HCT116 (cell line): ENCODE results near the gene CCR5AS.
A peak's percentile ranks its signal among the peaks of the same experiment; 100 is the strongest.

Experiments
- ATAC-seq: fragments of 200-7000 bp; cut with Tn5 transposase; 2 replicates; pipeline ENCODE4 v1.9.1; 2020; ENCODE audit warnings: mild to moderate bottlenecking, moderate library complexity
- BruUV-seq: library from RNA; stranded (reverse); fragments of 400-500 nt; replicated peaks from 2 replicates; lab custom pipeline; 2021; lab: Mats Ljungman, UMichigan
- CTCF ChIA-PET: fragments of 300-600 bp; sonication (Branson Sonifier 250); formaldehyde crosslinking; loops from one replicate; lab custom pipeline; 2021; ENCODE audit warnings: antibody characterized with exemption; lab: Charles Lee
- POLR2A ChIA-PET: fragments of 300-600, 350-600 bp; sonication (Branson Sonifier 250); formaldehyde crosslinking; loops from one replicate; lab custom pipeline; 2021; ENCODE audit warnings: antibody characterized with exemption; lab: Charles Lee
- RAD21 ChIA-PET, 2 experiments: fragments of 300-600 bp; sonication (Branson Sonifier 250); formaldehyde crosslinking; loops; one replicate each; lab custom pipeline; 2023; ENCODE audit warnings: low total read pairs in 2 of 2; ENCODE audit not compliant: uncharacterized antibody in 2 of 2, unreplicated experiment in 2 of 2, low non-redundant PET in 1 of 2; lab: Charles Lee
- DNase-seq: peaks from one replicate; pipeline ENCODE4 v3.0.0-alpha.2; 2010; ENCODE audit warnings: low read depth, low spot score
- H2AFZ ChIP-seq: fragments of 200-600 bp; shearing (Covaris generic), sonication (generic); 2 replicates; pipeline ENCODE4 v1.6.1; 2017; ENCODE audit warnings: low read depth, mixed run types, mixed read lengths, antibody characterized with exemption, low read length; ENCODE audit not compliant: poor library complexity, severe bottlenecking
- H3K27ac ChIP-seq: 2 replicates; pipeline ENCODE4 v1.5.1; 2012; ENCODE audit warnings: low read depth, low read length
- H3K27me3 ChIP-seq: fragments of 200-600 bp; sonication (generic); 2 replicates; pipeline ENCODE4 v1.6.1; 2016; ENCODE audit warnings: mixed run types, low read length, mixed read lengths; ENCODE audit not compliant: insufficient read depth
- H3K36me3 ChIP-seq, 2 experiments: fragments of 200-500 bp in 1 of 2; fragments of 200-600 bp in 1 of 2; sonication (Bioruptor generic) in 1 of 2; sonication (generic) in 1 of 2; 2 replicates each; pipeline versions ENCODE4 v1.5.1 to v1.6.1; 2014 to 2016; ENCODE audit warnings: low read length in 2 of 2, inconsistent platforms in 1 of 2, mixed read lengths in 1 of 2, mixed run types in 1 of 2; ENCODE audit not compliant: insufficient read depth in 2 of 2, control insufficient read depth in 1 of 2
- H3K4me1 ChIP-seq, 2 experiments: fragments of 200-600 bp in 1 of 2; sonication (generic) in 1 of 2; 2 replicates each; pipeline versions ENCODE4 v1.5.1 to v1.6.1; 2012 to 2017; ENCODE audit warnings: low read length in 2 of 2, inconsistent platforms in 1 of 2, mild to moderate bottlenecking in 1 of 2, mixed read lengths in 1 of 2, mixed run types in 1 of 2, moderate library complexity in 1 of 2; ENCODE audit not compliant: insufficient read depth in 2 of 2, control insufficient read depth in 1 of 2
- H3K4me2 ChIP-seq: fragments of 200-600 bp; sonication (generic); 2 replicates; pipeline ENCODE4 v1.6.1; 2017; ENCODE audit warnings: mixed run types, low read length, mixed read lengths
- H3K4me3 ChIP-seq, 2 experiments: fragments of 200-600 bp in 1 of 2; sonication (generic) in 1 of 2; replicated peaks in 1 of 2; 2 replicates each; pipeline ENCODE4 v1.5.1; 2011 to 2016; ENCODE audit warnings: low read length in 2 of 2, control low read depth in 1 of 2, low read depth in 1 of 2, mild to moderate bottlenecking in 1 of 2, mixed read lengths in 1 of 2, mixed run types in 1 of 2
- H3K79me2 ChIP-seq: fragments of 200-600 bp; sonication (generic); 2 replicates; pipeline ENCODE4 v1.6.1; 2017; ENCODE audit warnings: mild to moderate bottlenecking, mixed run types, low read length, moderate library complexity, mixed read lengths; ENCODE audit not compliant: insufficient read depth
- H3K9ac ChIP-seq: fragments of 200-600 bp; sonication (generic); 2 replicates; pipeline ENCODE4 v1.6.1; 2016; ENCODE audit warnings: low read length, mixed read lengths
- H3K9me2 ChIP-seq: fragments of 200-600 bp; sonication (generic), shearing (Covaris generic); 2 replicates; pipeline ENCODE4 v1.6.1; 2017; ENCODE audit warnings: mixed run types, mild to moderate bottlenecking, moderate library complexity; ENCODE audit not compliant: insufficient read depth
- H3K9me3 ChIP-seq, 2 experiments: fragments of 200-500 bp in 1 of 2; fragments of 200-600 bp in 1 of 2; sonication (Bioruptor generic) in 1 of 2; sonication (generic) in 1 of 2; 2 replicates each; pipeline ENCODE4 v1.6.1; 2014 to 2017; ENCODE audit warnings: low read length in 2 of 2, mixed read lengths in 2 of 2, inconsistent platforms in 1 of 2, low read depth in 1 of 2, mild to moderate bottlenecking in 1 of 2, mixed run types in 1 of 2, moderate library complexity in 1 of 2; ENCODE audit not compliant: control insufficient read depth in 1 of 2, insufficient read depth in 1 of 2
- H4K20me1 ChIP-seq: fragments of 200-600 bp; sonication (generic), shearing (Covaris generic); 2 replicates; pipeline ENCODE4 v1.6.1; 2017; ENCODE audit warnings: mixed run types, mild to moderate bottlenecking, moderate library complexity; ENCODE audit not compliant: insufficient read depth
- CTCF ChIP-seq, 3 experiments: fragments of 200-600 bp in 1 of 3; sonication (generic) in 1 of 3; IDR thresholded peaks in 2 of 3; conservative IDR thresholded peaks in 1 of 3; 2 replicates each; pipeline ENCODE4 v1.5.1; 2012 to 2017; ENCODE audit warnings: low read depth in 2 of 3, low read length in 2 of 3, antibody characterized with exemption in 1 of 3, borderline replicate concordance in 1 of 3, control low read depth in 1 of 3, mild to moderate bottlenecking in 1 of 3, mixed read lengths in 1 of 3, mixed run types in 1 of 3, moderate library complexity in 1 of 3; ENCODE audit not compliant: insufficient read depth in 1 of 3
- EZH2 ChIP-seq: fragments of 200-600 bp; sonication (generic); IDR thresholded peaks from 2 replicates; pipeline ENCODE4 v1.6.1; 2017; ENCODE audit warnings: antibody characterized with exemption, mixed run types
- POLR2AphosphoS5 ChIP-seq: IDR thresholded peaks from 2 replicates; pipeline ENCODE4 v1.6.1; 2011; ENCODE audit warnings: mild to moderate bottlenecking, low read depth, low read length, moderate library complexity
- RAD21 ChIP-seq: IDR thresholded peaks from 2 replicates; pipeline ENCODE4 v1.6.1; 2012; ENCODE audit warnings: low read depth, mild to moderate bottlenecking
- REST ChIP-seq: IDR thresholded peaks from 2 replicates; pipeline ENCODE4 v1.6.1; 2012; ENCODE audit warnings: low read depth
- SIN3A ChIP-seq: IDR thresholded peaks from 2 replicates; pipeline ENCODE4 v1.6.1; 2012; ENCODE audit warnings: low read depth
- intact Hi-C: fragments of 100-400 bp; cut with micrococcal nuclease; formaldehyde crosslinking; loops from 2 replicates; pipeline ENCODE4 v1.10.0; 2022
- TF ChIP-seq, protein P1 (sequence below): IDR thresholded peaks from 2 replicates; pipeline ENCODE4 v1.6.1; 2012

Gene CCR5AS

DNA sequence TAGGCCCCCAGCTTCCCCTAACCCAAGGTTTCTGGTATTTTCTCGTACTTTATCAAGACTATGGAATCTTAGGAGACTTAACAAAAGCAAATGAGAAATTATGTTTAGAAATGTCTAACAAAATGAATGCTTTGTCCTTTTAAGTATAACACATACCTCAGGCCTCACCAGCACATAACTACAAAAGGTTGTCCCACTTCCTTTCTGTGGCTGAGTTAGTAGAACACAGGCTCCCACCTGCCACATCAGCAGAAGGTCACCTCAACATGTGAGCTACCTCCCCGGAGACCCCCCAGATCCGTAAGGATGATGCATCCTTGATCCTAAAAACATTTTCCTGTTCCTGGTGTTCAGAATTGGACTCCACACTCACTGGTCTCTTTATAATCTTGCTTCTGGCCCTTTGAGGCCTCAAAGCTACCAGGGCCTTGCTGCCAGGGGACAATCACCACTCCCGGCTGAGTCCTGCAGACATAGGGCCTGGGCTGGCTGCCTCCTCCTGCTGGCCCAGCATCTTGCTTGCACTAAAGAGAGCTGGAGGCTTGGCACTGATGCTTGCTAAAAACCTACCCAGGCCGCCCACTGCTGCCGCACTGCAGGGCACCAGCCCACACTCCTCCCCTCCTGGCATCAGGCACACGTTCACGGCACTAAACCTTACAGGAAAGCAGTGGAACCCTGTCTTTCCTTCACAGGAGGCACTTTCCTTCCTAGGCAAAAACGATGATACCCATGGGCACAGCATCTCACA, 3.0 kb upstream of the CCR5AS start (continued):
- TF ChIP-seq POLR2AphosphoS5 = no peak
- no peak for TF ChIP-seq SIN3A
- TF ChIP-seq RAD21 = no peak
- TF ChIP-seq, protein P1, sequence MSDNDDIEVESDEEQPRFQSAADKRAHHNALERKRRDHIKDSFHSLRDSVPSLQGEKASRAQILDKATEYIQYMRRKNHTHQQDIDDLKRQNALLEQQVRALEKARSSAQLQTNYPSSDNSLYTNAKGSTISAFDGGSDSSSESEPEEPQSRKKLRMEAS = no peak
- TF ChIP-seq EZH2 = no peak
- TF ChIP-seq CTCF (IDR thresholded peaks at IDR 0.05 in 2 of 3, conservative IDR thresholded peaks at IDR 0.05 in 1 of 3; ENCODE audit: borderline replicate concordance in 1 of 3, insufficient read depth in 1 of 3, low read depth in 2 of 3, low read length in 2 of 3) = no peak

GRCh38 chr3:46408853-46409252, 2.0 kb upstream of the CCR5AS start:
- intact Hi-C loops = no loop called here
- no peak overlapping the region for H3K4me2 ChIP-seq
- no peaks in the 10 kb centered on the region for H3K9me3 ChIP-seq
- H3K27ac ChIP-seq = no peak overlapping the region
- POLR2A ChIA-PET = no interaction called here
- H2AFZ ChIP-seq = no peak overlapping the region
- H3K27me3 ChIP-seq = no peaks in the 10 kb centered on the region
- H3K79me2 ChIP-seq = no peaks in the 10 kb centered on the region
- no peaks in the 10 kb centered on the region for H4K20me1 ChIP-seq
- H3K4me1 ChIP-seq = peaks cover 0 to 10% of the 10 kb centered on the region in 2 experiments; a peak in 1 of 4 replicates
- no peak overlapping the region for H3K9ac ChIP-seq
- ATAC-seq (no peak), DNase-seq (no peak)
- RAD21 ChIA-PET = no interaction called here
- no TSS peak for BruUV-seq
- H3K9me2 ChIP-seq = no peaks in the 10 kb centered on the region
- H3K4me3 ChIP-seq = no peak overlapping the region
- no peaks in the 10 kb centered on the region for H3K36me3 ChIP-seq
- CTCF ChIA-PET = no interaction called here
- TF ChIP-seq REST = no peak
- TF ChIP-seq CTCF (IDR thresholded peaks at IDR 0.05 in 2 of 3, conservative IDR thresholded peaks at IDR 0.05 in 1 of 3; ENCODE audit: borderline replicate concordance in 1 of 3, insufficient read depth in 1 of 3, low read depth in 2 of 3, low read length in 2 of 3) = 0 out of 6 replicates have a peak, but pooled peaks of 1 of the 3 experiments have one; percentile 8
